HepG2 (cell line): ENCODE results near the gene DPP6. TPM values are rescaled to one million over a fixed set of nuclear protein-coding genes. Genes with fewer than 3 reads are reported as not detected.

Experiments used
- BHLHE40 ChIP-seq: IDR thresholded peaks from 2 replicates; pipeline ENCODE4 v1.6.1; 2011; ENCODE audit warnings: low read length, improper control_type of control experiment
- HMGXB4 ChIP-seq, 2 experiments: sonication (generic) in 1 of 2; formaldehyde crosslinking in 1 of 2; IDR thresholded peaks; 2 replicates each; pipeline versions ENCODE4 v1.4.0 to v1.6.1; 2018 to 2020; ENCODE audit warnings: missing genetic modification reagents in 2 of 2, borderline replicate concordance in 1 of 2, low read depth in 1 of 2, mild to moderate bottlenecking in 1 of 2, missing biosample characterization in 1 of 2
- SMAD3 ChIP-seq: sonication (generic); formaldehyde crosslinking; IDR thresholded peaks from 2 replicates; pipeline ENCODE4 v1.4.0; 2020; ENCODE audit warnings: missing genetic modification reagents
- THAP9 ChIP-seq: sonication (generic); formaldehyde crosslinking; IDR thresholded peaks from 2 replicates; pipeline ENCODE4; 2020; ENCODE audit warnings: missing genetic modification reagents, mild to moderate bottlenecking, borderline replicate concordance
- ZFP41 ChIP-seq: sonication (generic); formaldehyde crosslinking; IDR thresholded peaks from 2 replicates; pipeline ENCODE4 v1.4.0; 2020; ENCODE audit warnings: mild to moderate bottlenecking, missing genetic modification reagents, borderline replicate concordance
- ZNF329 ChIP-seq: sonication (generic); formaldehyde crosslinking; IDR thresholded peaks from 2 replicates; pipeline ENCODE4 v1.9.0; 2021; ENCODE audit warnings: low read depth, mild to moderate bottlenecking, missing genetic modification reagents
- ZNF639 ChIP-seq: conservative IDR thresholded peaks from 2 replicates; pipeline ENCODE4 v1.6.1; 2018; ENCODE audit warnings: missing genetic modification reagents
- polyA plus RNA-seq, 8 experiments: library from polyadenylated mRNA; depleted of rRNA in 3 of 8; stranded (reverse) in 7 of 8; unstranded in 1 of 8; fragments of >200 nt; fragmentation: Illumina TruSeq in 4 of 8; extraction: Trizol in 4 of 8; gene quantifications; 2 replicates each; pipeline versions ENCODE4 v1.2.1 to v1.2.3, GENCODE V29; 2011 to 2016; ENCODE audit warnings: low read depth in 4 of 8, missing spikeins in 1 of 8, mixed read lengths in 1 of 8; ENCODE audit not compliant: insufficient read depth in 1 of 8
- total RNA-seq, 5 experiments: library from RNA; depleted of rRNA; stranded (reverse); fragments of >200 nt; fragmentation: Illumina TruSeq; extraction: Trizol; gene quantifications; 2 replicates each; pipeline ENCODE4 v1.2.3, GENCODE V29; 2016; ENCODE audit warnings: low read depth in 1 of 5
- TF ChIP-seq, protein P1 (sequence below): sonication (generic); formaldehyde crosslinking; IDR thresholded peaks from 2 replicates; pipeline ENCODE4 v1.4.0; 2020; ENCODE audit warnings: mild to moderate bottlenecking, missing genetic modification reagents

DPP6 gene
- total and polyA plus RNA-seq, 2 of the 13 experiments (the other 11 are each of a cell fraction or from before 2014, with no cell fraction given), result not detected

DNA sequence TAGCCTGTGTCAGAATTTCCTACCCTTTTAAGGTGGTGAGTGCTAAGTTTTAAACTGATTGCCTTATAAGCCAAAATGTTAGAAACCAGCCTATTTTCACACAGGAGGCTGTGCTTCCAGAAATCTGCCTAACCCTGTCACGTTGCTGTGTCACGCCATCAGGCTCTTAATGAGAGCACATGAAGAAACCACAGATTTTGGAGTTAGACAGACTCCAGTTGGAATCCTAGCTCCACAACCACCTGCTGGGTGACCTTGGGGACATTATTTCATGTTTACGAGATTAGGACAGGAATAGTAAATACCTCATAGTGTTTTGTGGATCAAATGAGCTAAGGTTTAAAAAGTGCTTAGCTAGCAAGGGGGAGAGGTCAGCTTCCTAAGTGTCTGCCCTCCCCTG lies 321.8 kb downstream of the DPP6 start (continued):
- TF ChIP-seq THAP9 (CRISPR knock-in tag) (no peak), ZNF639 (CRISPR knock-in tag) (no peak), ZFP41 (no peak), HMGXB4 (CRISPR knock-in tag; IDR thresholded peaks at IDR 0.05; ENCODE audit: borderline replicate concordance in 1 of 2, low read depth in 1 of 2) (no peak), SMAD3 (no peak), BHLHE40 (no peak), ZNF329 (no peak)
- TF ChIP-seq, protein P1, sequence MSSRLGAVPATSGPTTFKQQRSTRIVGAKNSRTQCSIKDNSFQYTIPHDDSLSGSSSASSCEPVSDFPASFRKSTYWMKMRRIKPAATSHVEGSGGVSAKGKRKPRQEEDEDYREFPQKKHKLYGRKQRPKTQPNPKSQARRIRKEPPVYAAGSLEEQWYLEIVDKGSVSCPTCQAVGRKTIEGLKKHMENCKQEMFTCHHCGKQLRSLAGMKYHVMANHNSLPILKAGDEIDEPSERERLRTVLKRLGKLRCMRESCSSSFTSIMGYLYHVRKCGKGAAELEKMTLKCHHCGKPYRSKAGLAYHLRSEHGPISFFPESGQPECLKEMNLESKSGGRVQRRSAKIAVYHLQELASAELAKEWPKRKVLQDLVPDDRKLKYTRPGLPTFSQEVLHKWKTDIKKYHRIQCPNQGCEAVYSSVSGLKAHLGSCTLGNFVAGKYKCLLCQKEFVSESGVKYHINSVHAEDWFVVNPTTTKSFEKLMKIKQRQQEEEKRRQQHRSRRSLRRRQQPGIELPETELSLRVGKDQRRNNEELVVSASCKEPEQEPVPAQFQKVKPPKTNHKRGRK (CRISPR knock-in tag), result no peak
